NCI-H748 (cell line): ENCODE measurements around the gene CDO1.
"Not testable (repeated sequence)": the region's sequence is repeated elsewhere in the genome, so short reads cannot be mapped to it uniquely, and the experiment has no call there.

Experiments
- DNase-seq: peaks from one replicate; lab custom pipeline; 2025; ENCODE audit not compliant: unreplicated experiment; lab: John Stamatoyannopoulos, UW

CDO1 gene

GRCh38 chr5:115831163-115831768 is 14.8 kb upstream of the CDO1 start:
- DNase-seq: peak; percentile 30

GRCh38 chr5:115829913-115830312 is 13.5 kb upstream of the CDO1 start:
- no peak for DNase-seq

DNA sequence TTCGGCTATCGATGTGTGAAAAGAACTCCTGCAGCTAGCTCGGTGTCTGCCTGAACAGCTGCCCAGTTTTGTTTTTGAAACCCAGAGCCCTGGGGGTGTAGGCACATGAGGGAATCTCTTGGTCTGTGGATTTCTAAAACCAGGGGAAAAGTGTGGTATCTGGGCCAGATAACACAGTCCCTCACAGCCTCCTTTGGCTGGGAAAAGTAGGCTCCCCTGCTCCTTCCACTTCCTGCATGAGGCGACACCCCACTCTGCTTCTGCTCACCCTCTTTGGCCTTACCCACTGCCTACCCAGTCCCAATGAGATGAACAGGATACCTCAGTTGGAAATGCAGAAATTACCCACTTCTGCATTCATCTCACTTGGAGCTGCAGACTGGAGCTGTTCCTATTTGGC is 9.5 kb upstream of the CDO1 start:
- DNase-seq: no peak

DNA sequence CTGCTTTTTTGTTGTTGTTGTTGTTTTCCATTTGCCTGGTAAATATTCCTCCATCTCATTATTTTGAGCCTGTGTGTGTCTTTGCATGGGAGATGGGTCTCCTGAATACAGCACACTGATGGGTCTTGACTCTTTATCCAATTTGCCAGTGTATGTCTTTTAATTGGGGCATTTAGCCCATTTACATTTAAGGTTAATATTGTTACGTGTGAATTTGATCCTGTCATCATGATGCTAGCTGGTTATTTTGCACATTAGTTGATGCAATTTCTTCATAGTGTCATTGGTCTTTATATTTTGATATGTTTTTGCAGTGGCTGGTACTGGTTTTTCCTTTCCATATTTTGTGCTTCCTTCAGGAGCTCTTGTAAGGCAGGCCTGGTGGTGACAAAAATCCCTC is 8.5 kb upstream of the CDO1 start:
- not testable (repeated sequence) for DNase-seq

- DNase-seq: no peak
Observed at GRCh38 chr5:115820846-115821245, 4.4 kb upstream of the CDO1 start.

DNA sequence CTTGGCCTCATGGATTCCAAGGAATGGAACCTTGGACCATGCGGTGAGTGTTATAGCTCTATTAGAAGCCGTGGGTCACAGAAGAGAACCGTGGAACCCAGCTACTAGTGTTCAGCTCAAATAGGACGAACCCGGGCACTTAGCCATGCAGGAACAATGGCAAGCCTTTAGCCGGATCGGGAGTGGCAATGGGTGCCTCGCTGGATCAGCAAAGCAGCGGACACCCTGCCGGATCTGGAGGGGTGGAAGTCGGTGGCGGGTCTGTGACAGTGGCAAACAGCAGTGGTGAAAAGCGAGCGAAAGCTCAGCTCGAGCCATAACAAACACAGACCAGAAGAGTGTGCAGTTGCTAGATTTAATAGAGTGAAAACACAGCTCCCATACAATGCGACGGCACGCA is 2.4 kb upstream of the CDO1 start:
- DNase-seq: peak; percentile 63

GRCh38 chr5:115817386-115817785 is 927 bp upstream of the CDO1 start:
- no peak for DNase-seq

- no peak for DNase-seq
Observed at GRCh38 chr5:115815693-115816225, 700 bp downstream of the CDO1 start.

- DNase-seq: no peak
Observed at GRCh38 chr5:115815006-115815692, 1.3 kb downstream of the CDO1 start.

DNA sequence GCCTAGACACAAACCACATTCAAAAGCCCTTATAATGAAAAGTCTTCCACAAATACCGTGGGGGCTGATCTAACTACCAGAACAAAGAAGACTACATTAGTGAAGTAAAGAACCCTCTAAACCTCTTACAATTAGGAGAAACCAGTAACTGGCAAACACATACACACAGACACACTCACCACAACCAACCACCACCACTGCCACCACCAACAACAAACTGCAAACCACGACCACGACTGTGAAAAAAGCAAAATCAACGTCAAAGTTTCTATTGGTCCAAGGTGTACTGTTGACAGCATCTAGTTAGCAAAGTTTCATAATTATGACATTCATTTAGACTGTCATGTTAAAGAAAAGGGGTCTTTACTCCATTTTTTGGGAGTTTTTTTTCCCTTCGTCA is 2.7 kb downstream of the CDO1 start:
- no peak for DNase-seq

DNA sequence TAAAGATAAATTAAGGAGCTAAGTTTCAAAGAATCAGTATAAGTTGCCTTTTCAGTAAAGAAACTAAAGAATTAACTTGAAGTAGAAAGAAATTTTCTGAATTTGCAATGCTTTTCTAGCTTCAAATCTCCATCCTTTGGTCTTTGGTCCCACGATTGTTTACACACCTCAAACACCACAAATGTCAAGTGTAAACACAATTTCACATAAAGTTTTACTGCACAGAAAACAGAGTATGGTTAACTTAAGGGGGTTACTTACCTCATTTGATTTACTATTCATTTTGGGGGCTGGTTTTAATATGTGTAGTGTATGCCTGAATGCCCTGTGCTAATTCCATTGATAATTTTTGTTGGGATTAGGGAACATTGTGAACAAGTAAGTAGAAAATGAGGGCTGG is 4.1 kb downstream of the CDO1 start:
- DNase-seq: no peak

DNA sequence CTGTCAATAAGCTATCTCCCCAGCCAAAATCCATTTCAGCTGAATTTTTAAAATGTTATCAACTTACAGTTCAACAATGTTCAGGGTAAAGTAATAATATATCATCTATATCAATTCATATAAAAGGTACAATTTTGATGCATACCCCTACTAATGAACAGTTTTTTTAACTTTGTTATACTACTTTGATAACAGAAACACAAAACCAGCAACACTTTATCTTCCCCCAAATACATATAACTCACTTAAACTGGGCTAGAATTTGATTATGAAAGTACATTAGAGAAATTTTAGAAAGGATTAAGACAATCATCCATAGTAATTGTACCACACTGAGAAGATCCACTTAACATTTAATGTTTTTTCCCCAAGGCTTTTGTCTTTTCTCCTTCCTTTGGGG is 5.1 kb downstream of the CDO1 start:
- no peak for DNase-seq

GRCh38 chr5:115810761-115811160 is 5.7 kb downstream of the CDO1 start:
- no peak for DNase-seq

GRCh38 chr5:115809946-115810345 is 6.5 kb downstream of the CDO1 start:
- DNase-seq: no peak

GRCh38 chr5:115808066-115808465 is 8.4 kb downstream of the CDO1 start:
- DNase-seq: not testable (repeated sequence)

DNA sequence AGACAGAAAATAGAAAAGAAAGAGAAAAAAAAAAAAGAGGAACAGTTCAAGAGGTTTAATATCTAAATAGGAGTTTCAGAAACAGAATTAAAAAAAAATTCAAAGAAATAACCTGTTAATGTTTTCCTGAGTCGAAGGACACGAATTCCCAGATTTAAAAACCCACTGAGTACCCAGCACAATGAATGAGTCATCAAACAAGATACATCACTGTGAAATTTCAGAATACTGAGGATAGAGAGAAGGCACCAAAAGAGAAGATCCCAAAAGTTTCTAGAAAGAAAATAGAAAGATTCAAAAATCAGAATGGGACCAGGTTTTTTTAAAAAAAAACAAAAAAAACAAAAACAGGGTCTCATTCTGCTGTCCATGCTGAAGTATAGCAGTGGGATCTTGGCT is 8.8 kb downstream of the CDO1 start:
- no peak for DNase-seq

- DNase-seq: no peak
Observed at GRCh38 chr5:115806986-115807653, 9.3 kb downstream of the CDO1 start.

- no peak for DNase-seq
Observed at GRCh38 chr5:115801984-115802383, 14.5 kb downstream of the CDO1 start.

- no peak for DNase-seq
Observed at GRCh38 chr5:115801152-115801551, 15.3 kb downstream of the CDO1 start.

GRCh38 chr5:115800108-115800507 is 16.4 kb downstream of the CDO1 start:
- DNase-seq: no peak

DNA sequence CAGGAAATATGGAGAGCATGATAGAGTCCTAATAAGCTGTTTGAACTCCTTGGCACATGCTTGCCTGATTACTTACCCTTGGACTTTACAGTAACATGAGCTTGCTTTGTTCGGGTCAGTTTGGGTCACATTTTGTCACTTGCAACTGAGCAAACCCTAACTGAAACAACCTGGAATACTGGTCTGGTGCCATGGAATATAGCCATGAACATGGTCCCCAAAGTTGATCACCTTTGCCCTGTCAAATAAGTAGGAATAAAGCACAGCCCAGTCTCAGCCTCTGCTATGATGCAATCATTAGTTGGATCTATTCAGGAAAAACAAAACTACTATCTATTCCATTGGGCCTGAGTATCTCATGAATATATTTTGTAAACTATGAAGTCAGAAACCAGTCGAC is 18.2 kb downstream of the CDO1 start:
- DNase-seq: no peak

DNA sequence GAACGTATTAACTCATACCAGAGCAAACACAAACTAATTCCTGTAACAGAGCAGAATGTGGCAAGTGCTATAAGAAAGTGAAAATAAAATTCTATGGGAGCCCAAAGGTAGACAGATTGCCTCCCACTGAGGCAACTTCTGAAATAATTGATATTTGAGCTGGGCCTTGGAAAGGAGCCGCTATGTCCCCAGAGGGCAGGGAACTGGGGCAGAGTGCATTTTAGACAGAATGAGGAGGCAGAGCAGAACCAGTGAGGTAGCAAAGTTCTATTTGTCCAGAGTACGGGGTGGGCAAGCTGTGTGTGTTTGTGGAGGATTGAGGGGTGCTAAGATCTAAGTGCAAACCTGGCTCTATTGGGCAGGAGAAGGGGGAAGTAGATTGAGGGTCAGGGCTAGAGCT is 19.8 kb downstream of the CDO1 start:
- DNase-seq: no peak
